ENCODE results near the gene GID8. TPM values are rescaled to one million over a fixed set of nuclear protein-coding genes. Genes with fewer than 3 reads are reported as not detected.

GID8 gene
- polyA plus RNA-seq, 4 donors: 50.4 to 56.6 (median 53.1) TPM

GRCh38 chr20:62937268-62938104, 461 bp upstream of the GID8 start:
- DNase-seq (ENCODE audit: low read depth in 4 of 4, low spot score in 2 of 4): peak; percentile 81 to 97 (median 94)

- no peak for DNase-seq (ENCODE audit: low read depth in 4 of 4, low spot score in 2 of 4)
These were observed 2.9 kb downstream of the GID8 start for GRCh38 chr20:62940875-62941274.

DNA sequence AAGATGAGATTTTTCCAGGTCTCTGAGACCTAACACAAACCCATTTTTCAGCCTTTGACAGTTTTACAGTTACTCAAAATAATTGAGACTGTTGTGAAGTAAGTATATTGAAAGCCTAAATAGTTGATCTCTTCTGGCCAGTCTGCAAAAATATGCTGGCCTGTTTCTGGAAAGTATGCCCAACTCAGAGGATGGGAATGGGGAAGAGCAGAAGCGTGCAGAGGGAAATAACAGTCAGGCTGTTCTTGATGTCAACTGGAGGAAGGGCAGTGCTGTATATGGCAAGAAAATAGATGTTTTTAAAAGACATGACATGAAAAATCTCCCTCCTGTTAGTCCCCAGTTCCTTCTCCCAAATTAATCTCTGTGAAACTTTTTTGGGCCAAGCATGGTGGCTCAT, 3.8 kb downstream of the GID8 start:
- no peak for DNase-seq (ENCODE audit: low read depth in 4 of 4, low spot score in 2 of 4)

- no peak for DNase-seq (ENCODE audit: low read depth in 4 of 4, low spot score in 2 of 4)
These were observed 4.5 kb downstream of the GID8 start for GRCh38 chr20:62942456-62942855.

DNA sequence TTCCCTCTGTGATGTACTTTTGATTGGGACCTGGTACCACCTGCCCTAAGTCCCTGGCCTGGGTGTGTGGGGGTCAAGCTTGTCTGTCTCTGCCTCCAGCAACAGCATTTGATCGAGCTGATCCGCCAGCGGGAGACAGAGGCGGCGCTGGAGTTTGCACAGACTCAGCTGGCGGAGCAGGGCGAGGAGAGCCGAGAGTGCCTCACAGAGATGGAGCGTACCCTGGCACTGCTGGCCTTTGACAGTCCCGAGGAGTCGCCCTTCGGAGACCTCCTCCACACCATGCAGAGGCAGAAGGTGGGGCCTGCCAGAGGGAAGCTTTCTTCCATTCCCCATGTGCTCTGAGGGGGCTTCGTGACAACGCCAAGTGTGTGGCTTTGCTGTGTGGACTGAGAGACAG, 5.4 kb downstream of the GID8 start:
- DNase-seq (ENCODE audit: low read depth in 4 of 4, low spot score in 2 of 4): no peak

DNA sequence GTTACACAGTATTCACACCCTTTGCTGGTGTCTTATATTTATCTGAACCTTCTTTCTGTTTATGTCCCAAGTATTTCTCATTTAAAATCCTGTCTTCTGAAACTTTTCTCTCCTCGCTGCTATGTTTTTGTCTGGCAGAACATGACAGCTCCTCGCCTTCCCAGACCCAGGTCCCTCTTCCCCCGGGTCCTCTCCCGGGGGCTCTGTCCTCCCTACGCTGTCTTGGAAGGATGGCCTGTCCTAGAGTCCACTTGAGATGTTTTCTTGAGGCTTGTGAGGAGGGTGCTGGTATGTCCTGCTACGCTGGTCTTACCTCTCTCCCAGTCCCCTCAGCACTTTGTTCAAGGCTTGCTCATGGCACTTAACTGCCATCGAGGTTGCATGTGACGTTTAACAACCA, 6.2 kb downstream of the GID8 start:
- DNase-seq (ENCODE audit: low read depth in 4 of 4, low spot score in 2 of 4): no peak

GRCh38 chr20:62944746-62945145, 6.8 kb downstream of the GID8 start:
- no peak for DNase-seq (ENCODE audit: low read depth in 4 of 4, low spot score in 2 of 4)

DNA sequence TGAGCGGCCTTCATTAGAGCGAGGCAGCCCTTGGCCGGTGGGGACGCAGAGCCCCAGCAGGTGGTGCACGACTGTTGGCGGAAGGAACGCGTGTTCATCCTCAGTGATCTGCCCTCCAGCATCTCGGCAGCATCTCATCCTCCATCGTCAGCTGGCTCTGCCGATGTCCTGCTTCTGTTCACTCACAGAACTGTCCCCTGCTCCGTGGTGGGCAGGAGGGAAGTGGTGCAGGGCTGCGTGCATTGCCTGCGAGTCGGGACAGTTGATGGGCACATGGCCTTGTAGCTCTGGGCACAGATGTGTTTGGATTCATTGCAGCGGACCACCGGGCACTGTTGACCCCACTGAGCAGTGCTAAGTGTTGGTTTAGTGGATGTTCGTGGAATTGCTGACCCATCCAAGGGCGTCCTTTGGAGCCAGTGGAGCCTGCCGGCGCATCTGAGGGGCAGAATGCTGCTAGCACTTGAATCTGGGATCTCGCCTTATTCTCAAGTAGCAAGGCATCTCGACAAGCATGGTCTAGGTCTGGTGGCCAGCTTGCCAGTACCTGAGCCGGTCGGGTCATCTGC, 7.9 kb downstream of the GID8 start:
- no peak for DNase-seq (ENCODE audit: low read depth in 4 of 4, low spot score in 2 of 4)

- no peak for DNase-seq (ENCODE audit: low read depth in 4 of 4, low spot score in 2 of 4)
These were observed 9.0 kb downstream of the GID8 start for GRCh38 chr20:62946918-62947317.

GRCh38 chr20:62947532-62948300, 9.8 kb downstream of the GID8 start:
- DNase-seq (ENCODE audit: low read depth in 4 of 4, low spot score in 2 of 4): no peak

GRCh38 chr20:62949153-62949821, 11.3 kb downstream of the GID8 start:
- no peak for DNase-seq (ENCODE audit: low read depth in 4 of 4, low spot score in 2 of 4)

- DNase-seq (ENCODE audit: low read depth in 4 of 4, low spot score in 2 of 4): no peak
These were observed 12.0 kb downstream of the GID8 start for GRCh38 chr20:62949962-62950361.

DNA sequence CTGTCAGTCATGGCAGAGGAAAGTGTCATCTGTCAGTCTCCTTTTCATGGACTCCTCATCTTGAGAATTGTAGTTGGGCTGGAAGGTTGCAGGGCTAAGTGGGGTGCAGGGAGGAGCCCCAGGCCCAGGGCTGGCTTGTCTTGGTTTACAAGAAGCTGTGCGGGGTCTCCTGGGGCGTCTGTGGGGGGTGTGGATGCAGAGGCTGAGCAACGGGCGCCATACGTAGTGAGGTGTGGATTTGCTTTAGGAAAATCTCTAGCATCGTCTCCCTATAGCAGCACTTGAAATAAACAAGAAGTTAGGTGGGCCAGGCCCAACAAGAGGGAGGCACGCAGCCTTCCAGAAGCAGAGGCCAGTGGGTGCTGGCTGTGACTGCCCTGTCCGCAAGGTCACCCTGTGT, 12.8 kb downstream of the GID8 start:
- no peak for DNase-seq (ENCODE audit: low read depth in 4 of 4, low spot score in 2 of 4)

GRCh38 chr20:62951143-62951895, 13.4 kb downstream of the GID8 start:
- no peak for DNase-seq (ENCODE audit: low read depth in 4 of 4, low spot score in 2 of 4)

GRCh38 chr20:62951896-62952372, 14.0 kb downstream of the GID8 start:
- no peak for DNase-seq (ENCODE audit: low read depth in 4 of 4, low spot score in 2 of 4)

GRCh38 chr20:62952373-62952967, 14.5 kb downstream of the GID8 start, which contains the start of gene SLC17A9:
Gene SLC17A9, plus strand, starts transcription at chr20:62952709. Its CDS starts 122 bp downstream, at chr20:62952831.
- no peak for DNase-seq (ENCODE audit: low read depth in 4 of 4, low spot score in 2 of 4)

GRCh38 chr20:62952968-62953838, 15.3 kb downstream of the GID8 start:
- DNase-seq (ENCODE audit: low read depth in 4 of 4, low spot score in 2 of 4): no peak

DNA sequence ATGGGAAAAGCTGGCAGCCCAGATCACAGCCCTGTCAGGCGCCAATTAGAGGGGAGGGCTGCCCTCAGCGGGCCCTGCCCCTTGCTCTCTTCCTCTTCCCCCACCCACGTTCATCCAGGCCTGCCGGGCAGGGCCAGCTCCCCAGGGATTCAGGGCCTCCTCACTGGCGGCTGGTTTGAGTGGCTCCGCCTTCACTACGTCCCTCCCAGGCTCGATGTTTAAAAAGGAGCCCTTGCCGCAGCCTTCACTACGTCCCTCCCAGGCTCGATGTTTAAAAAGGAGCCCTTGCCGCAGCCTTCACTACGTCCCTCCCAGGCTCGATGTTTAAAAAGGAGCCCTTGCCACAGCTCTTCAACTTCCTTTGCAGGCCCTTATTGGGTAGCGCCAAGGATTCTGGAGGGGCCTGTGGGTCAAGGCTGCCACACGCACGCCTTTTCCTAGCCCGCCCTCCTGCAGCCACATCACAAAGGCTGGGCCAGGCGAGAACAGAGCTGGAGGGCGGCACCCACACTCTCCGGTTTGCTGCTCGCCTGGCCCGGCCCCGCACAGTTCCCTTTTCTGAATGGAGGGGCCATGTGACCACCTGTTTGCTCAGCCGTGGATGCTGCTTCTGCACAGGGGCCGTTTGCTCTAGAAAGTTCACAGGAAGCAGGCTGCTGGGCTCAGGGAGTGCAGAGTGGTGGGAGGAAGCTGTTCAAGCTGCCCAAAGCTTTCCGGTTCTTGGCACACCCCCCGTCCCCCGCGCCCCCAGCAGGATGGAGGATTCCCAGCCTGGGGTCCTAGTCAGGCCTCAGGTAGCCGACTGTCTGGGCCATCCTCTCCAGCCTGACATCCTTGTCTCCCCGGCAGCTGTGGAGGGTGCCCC, 16.1 kb downstream of the GID8 start:
- DNase-seq (ENCODE audit: low read depth in 4 of 4, low spot score in 2 of 4): peak in 3 of 4 donors; percentile 39 to 67 (median 56)

Measured in left renal cortex interstitium (tissue), 4 donors.